Head of caudate nucleus (tissue), 42 donors: ENCODE data around the gene LTF.
A peak's percentile ranks its signal among the peaks of the same experiment; 100 is the strongest.
"Not testable (repeated sequence)": the region's sequence is repeated elsewhere in the genome, so short reads cannot be mapped to it uniquely, and the experiment has no call there.

Experiments used
- DNase-seq, 42 donors: peaks; one replicate each; pipeline versions ENCODE4 v3.0.0 to v3.0.0-alpha.2; 2020 to 2021; ENCODE audit warnings: mixed read lengths in 7 of 42
- intact Hi-C: fragments of 100-400 bp; cut with DNase I; formaldehyde crosslinking; loops from one replicate; pipeline ENCODE4 v1.15.0; 2022

Gene LTF

GRCh38 chr3:46388847-46389246, 75.9 kb downstream of the LTF start:
- DNase-seq, intact Hi-C loops: not testable (repeated sequence)

GRCh38 chr3:46386205-46386604, 78.5 kb downstream of the LTF start:
- intact Hi-C loops: no loop called here
- DNase-seq: peak in 2 of 42 donors; percentile 32 to 44
